HEK293 (cell line): ENCODE results near the gene UBL5.

Experiments
- OVOL3 ChIP-seq: fragments of 450-650 bp; formaldehyde crosslinking; IDR thresholded peaks from 2 replicates; pipeline ENCODE4 v1.5.1; 2016; ENCODE audit warnings: missing biosample characterization, missing genetic modification characterization
- ZFHX2 ChIP-seq: fragments of 450-650 bp; formaldehyde crosslinking; conservative IDR thresholded peaks from 2 replicates; pipeline ENCODE4 v1.5.1; 2016; ENCODE audit warnings: missing biosample characterization, missing genetic modification characterization
- ZNF138 ChIP-seq: fragments of 450-650 bp; formaldehyde crosslinking; IDR thresholded peaks from 2 replicates; pipeline ENCODE4 v1.5.1; 2016; ENCODE audit warnings: missing biosample characterization, missing genetic modification characterization, borderline replicate concordance
- ZNF23 ChIP-seq: fragments of 450-650 bp; formaldehyde crosslinking; IDR thresholded peaks from 2 replicates; pipeline ENCODE4 v1.5.1; 2016; ENCODE audit warnings: missing biosample characterization, missing genetic modification characterization, borderline replicate concordance
- ZNF335 ChIP-seq: fragments of 450-650 bp; formaldehyde crosslinking; conservative IDR thresholded peaks from 2 replicates; pipeline ENCODE4 v1.5.1; 2016; ENCODE audit warnings: missing biosample characterization, missing genetic modification characterization
- ZXDB ChIP-seq: fragments of 450-650 bp; formaldehyde crosslinking; IDR thresholded peaks from 2 replicates; pipeline ENCODE4 v1.5.1; 2016; ENCODE audit warnings: missing biosample characterization, missing genetic modification characterization
- TF ChIP-seq, protein P1 (sequence below): fragments of 450-650 bp; formaldehyde crosslinking; IDR thresholded peaks from 2 replicates; pipeline ENCODE4 v1.5.1; 2017; ENCODE audit warnings: missing biosample characterization, missing genetic modification characterization
- TF ChIP-seq, protein P2 (sequence below): fragments of 450-650 bp; formaldehyde crosslinking; IDR thresholded peaks from 2 replicates; pipeline ENCODE4 v1.5.1; 2016; ENCODE audit warnings: missing biosample characterization, missing genetic modification characterization, borderline replicate concordance
- TF ChIP-seq, protein P3 (sequence below): fragments of 450-650 bp; formaldehyde crosslinking; IDR thresholded peaks from 2 replicates; pipeline ENCODE4 v1.5.1; 2016; ENCODE audit warnings: missing biosample characterization, missing genetic modification characterization
- TF ChIP-seq, protein P4 (sequence below): fragments of 450-650 bp; formaldehyde crosslinking; IDR thresholded peaks from 2 replicates; pipeline ENCODE4 v1.5.1; 2016; ENCODE audit warnings: missing biosample characterization, missing genetic modification characterization
- TF ChIP-seq, protein P5 (sequence below): fragments of 450-650 bp; formaldehyde crosslinking; IDR thresholded peaks from 2 replicates; pipeline ENCODE4 v1.5.1; 2016; ENCODE audit warnings: missing biosample characterization, missing genetic modification characterization
- TF ChIP-seq, protein P6 (sequence below): fragments of 450-650 bp; formaldehyde crosslinking; IDR thresholded peaks from 2 replicates; pipeline ENCODE4 v1.5.1; 2016; ENCODE audit warnings: missing biosample characterization, missing genetic modification characterization
- TF ChIP-seq, protein P7 (sequence below): fragments of 450-650 bp; formaldehyde crosslinking; IDR thresholded peaks from 2 replicates; pipeline ENCODE4 v1.5.1; 2016; ENCODE audit warnings: missing biosample characterization, missing genetic modification characterization
- TF ChIP-seq, protein P8 (sequence below): fragments of 450-650 bp; formaldehyde crosslinking; IDR thresholded peaks from 2 replicates; pipeline ENCODE4 v1.5.1; 2017; ENCODE audit warnings: missing biosample characterization, missing genetic modification characterization

The UBL5 gene

DNA sequence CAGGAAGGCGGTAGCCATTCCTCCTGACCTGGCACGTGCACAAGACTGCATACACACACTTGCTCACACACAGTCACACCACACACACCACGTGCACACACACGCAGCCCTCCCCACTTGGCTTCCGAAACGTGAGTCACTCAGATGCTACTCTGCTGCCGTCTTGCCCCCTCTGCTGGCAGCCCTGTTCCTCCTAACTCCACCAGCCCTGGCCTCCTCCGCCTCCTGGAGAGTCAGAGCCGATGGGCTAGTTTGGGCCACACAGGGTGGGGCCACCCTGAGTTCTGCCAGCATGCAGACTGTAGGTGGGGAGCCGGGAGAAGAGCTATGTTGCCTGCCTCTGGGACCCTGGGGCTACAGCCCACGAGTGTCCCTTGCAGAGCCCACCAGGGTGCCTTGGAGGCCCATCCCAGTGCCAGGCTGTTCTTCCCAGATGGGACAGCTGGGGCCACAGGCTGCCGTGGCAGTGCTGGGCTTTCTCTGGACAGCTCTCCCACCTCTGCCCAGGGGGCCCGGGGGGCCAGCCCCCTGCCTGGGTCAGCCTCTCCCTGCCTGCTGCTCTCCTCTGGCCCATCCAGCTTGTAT is 19.5 kb downstream of the UBL5 start (continued):
- TF ChIP-seq, protein P1, sequence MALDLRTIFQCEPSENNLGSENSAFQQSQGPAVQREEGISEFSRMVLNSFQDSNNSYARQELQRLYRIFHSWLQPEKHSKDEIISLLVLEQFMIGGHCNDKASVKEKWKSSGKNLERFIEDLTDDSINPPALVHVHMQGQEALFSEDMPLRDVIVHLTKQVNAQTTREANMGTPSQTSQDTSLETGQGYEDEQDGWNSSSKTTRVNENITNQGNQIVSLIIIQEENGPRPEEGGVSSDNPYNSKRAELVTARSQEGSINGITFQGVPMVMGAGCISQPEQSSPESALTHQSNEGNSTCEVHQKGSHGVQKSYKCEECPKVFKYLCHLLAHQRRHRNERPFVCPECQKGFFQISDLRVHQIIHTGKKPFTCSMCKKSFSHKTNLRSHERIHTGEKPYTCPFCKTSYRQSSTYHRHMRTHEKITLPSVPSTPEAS (tag by site-specific recombination): 0 out of 2 replicates have a peak, but pooled peaks have one; percentile 8
- TF ChIP-seq ZFHX2 (peak; percentile 46), ZNF138 (tag by site-specific recombination) (no peak), ZNF23 (no peak), ZXDB (tag by site-specific recombination) (no peak), ZNF335 (tag by site-specific recombination) (0 out of 2 replicates have a peak, but pooled peaks have one; percentile 31), OVOL3 (no peak)
- TF ChIP-seq, protein P2, sequence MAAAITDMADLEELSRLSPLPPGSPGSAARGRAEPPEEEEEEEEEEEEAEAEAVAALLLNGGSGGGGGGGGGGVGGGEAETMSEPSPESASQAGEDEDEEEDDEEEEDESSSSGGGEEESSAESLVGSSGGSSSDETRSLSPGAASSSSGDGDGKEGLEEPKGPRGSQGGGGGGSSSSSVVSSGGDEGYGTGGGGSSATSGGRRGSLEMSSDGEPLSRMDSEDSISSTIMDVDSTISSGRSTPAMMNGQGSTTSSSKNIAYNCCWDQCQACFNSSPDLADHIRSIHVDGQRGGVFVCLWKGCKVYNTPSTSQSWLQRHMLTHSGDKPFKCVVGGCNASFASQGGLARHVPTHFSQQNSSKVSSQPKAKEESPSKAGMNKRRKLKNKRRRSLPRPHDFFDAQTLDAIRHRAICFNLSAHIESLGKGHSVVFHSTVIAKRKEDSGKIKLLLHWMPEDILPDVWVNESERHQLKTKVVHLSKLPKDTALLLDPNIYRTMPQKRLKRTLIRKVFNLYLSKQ (tag by site-specific recombination): no peak
- TF ChIP-seq, protein P3, sequence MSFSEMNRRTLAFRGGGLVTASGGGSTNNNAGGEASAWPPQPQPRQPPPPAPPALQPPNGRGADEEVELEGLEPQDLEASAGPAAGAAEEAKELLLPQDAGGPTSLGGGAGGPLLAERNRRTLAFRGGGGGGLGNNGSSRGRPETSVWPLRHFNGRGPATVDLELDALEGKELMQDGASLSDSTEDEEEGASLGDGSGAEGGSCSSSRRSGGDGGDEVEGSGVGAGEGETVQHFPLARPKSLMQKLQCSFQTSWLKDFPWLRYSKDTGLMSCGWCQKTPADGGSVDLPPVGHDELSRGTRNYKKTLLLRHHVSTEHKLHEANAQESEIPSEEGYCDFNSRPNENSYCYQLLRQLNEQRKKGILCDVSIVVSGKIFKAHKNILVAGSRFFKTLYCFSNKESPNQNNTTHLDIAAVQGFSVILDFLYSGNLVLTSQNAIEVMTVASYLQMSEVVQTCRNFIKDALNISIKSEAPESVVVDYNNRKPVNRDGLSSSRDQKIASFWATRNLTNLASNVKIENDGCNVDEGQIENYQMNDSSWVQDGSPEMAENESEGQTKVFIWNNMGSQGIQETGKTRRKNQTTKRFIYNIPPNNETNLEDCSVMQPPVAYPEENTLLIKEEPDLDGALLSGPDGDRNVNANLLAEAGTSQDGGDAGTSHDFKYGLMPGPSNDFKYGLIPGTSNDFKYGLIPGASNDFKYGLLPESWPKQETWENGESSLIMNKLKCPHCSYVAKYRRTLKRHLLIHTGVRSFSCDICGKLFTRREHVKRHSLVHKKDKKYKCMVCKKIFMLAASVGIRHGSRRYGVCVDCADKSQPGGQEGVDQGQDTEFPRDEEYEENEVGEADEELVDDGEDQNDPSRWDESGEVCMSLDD (tag by site-specific recombination): no peak
- TF ChIP-seq, protein P4, sequence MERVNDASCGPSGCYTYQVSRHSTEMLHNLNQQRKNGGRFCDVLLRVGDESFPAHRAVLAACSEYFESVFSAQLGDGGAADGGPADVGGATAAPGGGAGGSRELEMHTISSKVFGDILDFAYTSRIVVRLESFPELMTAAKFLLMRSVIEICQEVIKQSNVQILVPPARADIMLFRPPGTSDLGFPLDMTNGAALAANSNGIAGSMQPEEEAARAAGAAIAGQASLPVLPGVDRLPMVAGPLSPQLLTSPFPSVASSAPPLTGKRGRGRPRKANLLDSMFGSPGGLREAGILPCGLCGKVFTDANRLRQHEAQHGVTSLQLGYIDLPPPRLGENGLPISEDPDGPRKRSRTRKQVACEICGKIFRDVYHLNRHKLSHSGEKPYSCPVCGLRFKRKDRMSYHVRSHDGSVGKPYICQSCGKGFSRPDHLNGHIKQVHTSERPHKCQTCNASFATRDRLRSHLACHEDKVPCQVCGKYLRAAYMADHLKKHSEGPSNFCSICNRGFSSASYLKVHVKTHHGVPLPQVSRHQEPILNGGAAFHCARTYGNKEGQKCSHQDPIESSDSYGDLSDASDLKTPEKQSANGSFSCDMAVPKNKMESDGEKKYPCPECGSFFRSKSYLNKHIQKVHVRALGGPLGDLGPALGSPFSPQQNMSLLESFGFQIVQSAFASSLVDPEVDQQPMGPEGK (tag by site-specific recombination): peak; percentile 81
- TF ChIP-seq, protein P5, sequence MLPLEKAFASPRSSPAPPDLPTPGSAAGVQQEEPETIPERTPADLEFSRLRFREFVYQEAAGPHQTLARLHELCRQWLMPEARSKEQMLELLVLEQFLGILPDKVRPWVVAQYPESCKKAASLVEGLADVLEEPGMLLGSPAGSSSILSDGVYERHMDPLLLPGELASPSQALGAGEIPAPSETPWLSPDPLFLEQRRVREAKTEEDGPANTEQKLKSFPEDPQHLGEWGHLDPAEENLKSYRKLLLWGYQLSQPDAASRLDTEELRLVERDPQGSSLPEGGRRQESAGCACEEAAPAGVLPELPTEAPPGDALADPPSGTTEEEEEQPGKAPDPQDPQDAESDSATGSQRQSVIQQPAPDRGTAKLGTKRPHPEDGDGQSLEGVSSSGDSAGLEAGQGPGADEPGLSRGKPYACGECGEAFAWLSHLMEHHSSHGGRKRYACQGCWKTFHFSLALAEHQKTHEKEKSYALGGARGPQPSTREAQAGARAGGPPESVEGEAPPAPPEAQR (tag by site-specific recombination): no peak
- TF ChIP-seq, protein P6, sequence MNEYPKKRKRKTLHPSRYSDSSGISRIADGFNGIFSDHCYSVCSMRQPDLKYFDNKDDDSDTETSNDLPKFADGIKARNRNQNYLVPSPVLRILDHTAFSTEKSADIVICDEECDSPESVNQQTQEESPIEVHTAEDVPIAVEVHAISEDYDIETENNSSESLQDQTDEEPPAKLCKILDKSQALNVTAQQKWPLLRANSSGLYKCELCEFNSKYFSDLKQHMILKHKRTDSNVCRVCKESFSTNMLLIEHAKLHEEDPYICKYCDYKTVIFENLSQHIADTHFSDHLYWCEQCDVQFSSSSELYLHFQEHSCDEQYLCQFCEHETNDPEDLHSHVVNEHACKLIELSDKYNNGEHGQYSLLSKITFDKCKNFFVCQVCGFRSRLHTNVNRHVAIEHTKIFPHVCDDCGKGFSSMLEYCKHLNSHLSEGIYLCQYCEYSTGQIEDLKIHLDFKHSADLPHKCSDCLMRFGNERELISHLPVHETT (tag by site-specific recombination): peak; percentile 72
- TF ChIP-seq, protein P7, sequence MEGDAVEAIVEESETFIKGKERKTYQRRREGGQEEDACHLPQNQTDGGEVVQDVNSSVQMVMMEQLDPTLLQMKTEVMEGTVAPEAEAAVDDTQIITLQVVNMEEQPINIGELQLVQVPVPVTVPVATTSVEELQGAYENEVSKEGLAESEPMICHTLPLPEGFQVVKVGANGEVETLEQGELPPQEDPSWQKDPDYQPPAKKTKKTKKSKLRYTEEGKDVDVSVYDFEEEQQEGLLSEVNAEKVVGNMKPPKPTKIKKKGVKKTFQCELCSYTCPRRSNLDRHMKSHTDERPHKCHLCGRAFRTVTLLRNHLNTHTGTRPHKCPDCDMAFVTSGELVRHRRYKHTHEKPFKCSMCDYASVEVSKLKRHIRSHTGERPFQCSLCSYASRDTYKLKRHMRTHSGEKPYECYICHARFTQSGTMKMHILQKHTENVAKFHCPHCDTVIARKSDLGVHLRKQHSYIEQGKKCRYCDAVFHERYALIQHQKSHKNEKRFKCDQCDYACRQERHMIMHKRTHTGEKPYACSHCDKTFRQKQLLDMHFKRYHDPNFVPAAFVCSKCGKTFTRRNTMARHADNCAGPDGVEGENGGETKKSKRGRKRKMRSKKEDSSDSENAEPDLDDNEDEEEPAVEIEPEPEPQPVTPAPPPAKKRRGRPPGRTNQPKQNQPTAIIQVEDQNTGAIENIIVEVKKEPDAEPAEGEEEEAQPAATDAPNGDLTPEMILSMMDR (tag by site-specific recombination): peak; percentile 91
- TF ChIP-seq, protein P8, sequence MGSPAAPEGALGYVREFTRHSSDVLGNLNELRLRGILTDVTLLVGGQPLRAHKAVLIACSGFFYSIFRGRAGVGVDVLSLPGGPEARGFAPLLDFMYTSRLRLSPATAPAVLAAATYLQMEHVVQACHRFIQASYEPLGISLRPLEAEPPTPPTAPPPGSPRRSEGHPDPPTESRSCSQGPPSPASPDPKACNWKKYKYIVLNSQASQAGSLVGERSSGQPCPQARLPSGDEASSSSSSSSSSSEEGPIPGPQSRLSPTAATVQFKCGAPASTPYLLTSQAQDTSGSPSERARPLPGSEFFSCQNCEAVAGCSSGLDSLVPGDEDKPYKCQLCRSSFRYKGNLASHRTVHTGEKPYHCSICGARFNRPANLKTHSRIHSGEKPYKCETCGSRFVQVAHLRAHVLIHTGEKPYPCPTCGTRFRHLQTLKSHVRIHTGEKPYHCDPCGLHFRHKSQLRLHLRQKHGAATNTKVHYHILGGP (tag by site-specific recombination): no peak
